Type B pancreatic cell (in vitro differentiated cells): ENCODE measurements around the gene FILIP1L. TPM values are rescaled to one million over a fixed set of nuclear protein-coding genes. Genes with fewer than 3 reads are reported as not detected.

ENCODE experiments used
- DNase-seq: peaks from one replicate; pipeline ENCODE4 v3.0.0; 2021; ENCODE audit warnings: mixed read lengths; ENCODE audit not compliant: unreplicated experiment; ENCODE audit errors: extremely low spot score
- H3K27ac Mint-ChIP-seq: 2 replicates; pipeline ENCODE4 v1.8.0; 2021; ENCODE audit warnings: mild to moderate bottlenecking, mixed read lengths
- H3K27me3 Mint-ChIP-seq: 2 replicates; pipeline ENCODE4 v1.8.0; 2021; ENCODE audit warnings: mixed read lengths
- H3K36me3 Mint-ChIP-seq: 2 replicates; pipeline ENCODE4 v1.8.0; 2021; ENCODE audit warnings: mixed read lengths
- H3K4me1 Mint-ChIP-seq: one replicate; pipeline ENCODE4 v1.8.0; 2021; ENCODE audit warnings: mixed read lengths; ENCODE audit not compliant: unreplicated experiment
- H3K4me3 Mint-ChIP-seq: 2 replicates; pipeline ENCODE4 v1.8.0; 2021; ENCODE audit warnings: mild to moderate bottlenecking, mixed read lengths
- H3K9me3 Mint-ChIP-seq: 2 replicates; pipeline ENCODE4 v1.8.0; 2021; ENCODE audit warnings: mixed read lengths
- CTCF ChIP-seq: fragments of 200-600 bp; sonication (generic); conservative IDR thresholded peaks from 2 replicates; pipeline ENCODE4 v1.5.0; 2021; ENCODE audit warnings: antibody characterized with exemption, mild to moderate bottlenecking
- total RNA-seq: library from RNA; stranded (reverse); gene quantifications from 2 replicates; pipeline ENCODE4 v1.2.1, GENCODE V29; 2021; ENCODE audit warnings: low replicate concordance

FILIP1L gene
- total RNA-seq, 1 donor from 2014 or later = 30.6 TPM

- Mint-ChIP-seq H3K4me1 (peaks cover 13% of the 10 kb centered on the region), H3K4me3 (no peak overlapping the region), H3K27me3 (no peaks in the 10 kb centered on the region), H3K36me3 (no peaks in the 10 kb centered on the region), H3K9me3 (no peaks in the 10 kb centered on the region), H3K27ac (no peak overlapping the region)
- no peak for DNase-seq
- no peak for TF ChIP-seq CTCF
Observed at GRCh38 chr3:100120012-100120411, 5.7 kb upstream of the FILIP1L start.

DNA sequence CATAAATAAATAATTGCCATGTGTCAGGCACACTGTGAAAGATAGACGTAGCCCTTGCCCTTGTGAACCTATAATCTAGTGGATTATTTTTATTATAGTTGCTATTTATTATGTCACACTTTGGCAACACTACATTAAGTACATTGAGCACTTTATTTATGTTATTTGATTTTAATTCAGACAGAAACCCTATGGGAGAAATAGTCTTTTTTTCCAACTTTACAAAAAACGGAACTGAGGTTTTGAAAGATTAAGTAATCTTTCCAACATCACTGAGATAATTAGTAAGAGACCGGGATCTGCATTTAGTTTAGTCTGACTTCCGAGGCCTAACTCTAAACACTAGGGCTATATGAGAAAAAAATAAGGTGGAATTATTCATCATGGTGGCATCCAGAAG, 2.8 kb upstream of the FILIP1L start:
- H3K4me3 Mint-ChIP-seq = no peak overlapping the region
- H3K27me3 Mint-ChIP-seq = no peaks in the 10 kb centered on the region
- no peak for TF ChIP-seq CTCF
- H3K27ac Mint-ChIP-seq = no peak overlapping the region
- DNase-seq = no peak
- no peaks in the 10 kb centered on the region for H3K4me1 Mint-ChIP-seq
- no peaks in the 10 kb centered on the region for H3K9me3 Mint-ChIP-seq
- no peaks in the 10 kb centered on the region for H3K36me3 Mint-ChIP-seq

DNA sequence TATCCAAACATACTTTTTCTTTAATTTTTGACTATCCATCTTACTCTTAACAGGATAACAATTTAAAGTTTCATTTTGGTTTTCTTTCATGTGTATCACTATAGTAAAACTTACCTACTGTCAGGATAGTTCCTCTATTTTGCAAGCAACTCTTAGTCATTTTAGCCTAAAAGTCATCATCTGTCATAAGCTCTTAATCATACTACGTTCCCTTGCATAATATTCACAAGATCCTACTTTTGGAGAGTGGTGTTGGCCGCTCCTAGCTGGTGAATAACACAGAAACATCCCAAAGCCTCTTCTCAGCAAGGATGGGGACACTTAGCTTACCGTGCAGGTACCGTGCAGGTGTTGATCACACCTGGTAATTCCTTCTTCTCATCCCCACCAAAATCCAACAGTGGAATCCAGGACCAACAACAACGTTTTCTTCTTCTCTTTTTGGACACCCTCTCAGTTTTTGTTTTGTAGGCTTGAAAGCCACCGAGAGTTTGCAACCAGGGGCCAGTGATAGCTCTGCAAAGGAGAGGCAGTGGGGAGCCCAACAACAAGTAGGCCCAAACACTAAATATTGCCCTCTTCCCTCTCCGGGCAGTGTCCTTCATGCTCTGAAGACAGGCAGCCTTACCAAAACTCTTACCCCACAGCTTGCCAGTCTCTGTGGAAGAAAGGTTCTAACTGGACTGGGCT, 433 bp downstream of the FILIP1L start:
- H3K4me1 Mint-ChIP-seq = no peaks in the 10 kb centered on the region
- DNase-seq = no peak
- H3K27me3 Mint-ChIP-seq = no peaks in the 10 kb centered on the region

GRCh38 chr3:100111728-100112127, 2.6 kb downstream of the FILIP1L start:
- H3K27me3 Mint-ChIP-seq = no peaks in the 10 kb centered on the region

More for the DNA sequence above, 433 bp downstream of the FILIP1L start:
- no peak for TF ChIP-seq CTCF
- Mint-ChIP-seq H3K36me3 (no peaks in the 10 kb centered on the region), H3K27ac (no peak overlapping the region), H3K4me3 (no peak overlapping the region), H3K9me3 (no peaks in the 10 kb centered on the region)

GRCh38 chr3:100110162-100110561, 4.1 kb downstream of the FILIP1L start:
- Mint-ChIP-seq H3K27ac (no peak overlapping the region), H3K4me1 (peaks cover 28% of the 10 kb centered on the region), H3K36me3 (no peaks in the 10 kb centered on the region), H3K27me3 (no peaks in the 10 kb centered on the region), H3K9me3 (no peaks in the 10 kb centered on the region), H3K4me3 (no peak overlapping the region)
- TF ChIP-seq CTCF = no peak
- DNase-seq = no peak

More at GRCh38 chr3:100111728-100112127, 2.6 kb downstream of the FILIP1L start:
- peaks cover 12% of the 10 kb centered on the region for H3K4me1 Mint-ChIP-seq
- TF ChIP-seq CTCF = no peak
- no peak overlapping the region for H3K27ac Mint-ChIP-seq
- no peak overlapping the region for H3K4me3 Mint-ChIP-seq
- no peaks in the 10 kb centered on the region for H3K9me3 Mint-ChIP-seq
- no peak for DNase-seq
- no peaks in the 10 kb centered on the region for H3K36me3 Mint-ChIP-seq
